ENCODE data around the gene FUT8. TPM values are rescaled to one million over a fixed set of nuclear protein-coding genes. Genes with fewer than 3 reads are reported as not detected.
"Not testable (repeated sequence)": the region's sequence is repeated elsewhere in the genome, so short reads cannot be mapped to it uniquely, and the experiment has no call there.

Gene FUT8
- polyA plus RNA-seq, 1 donor: 10.7 TPM

- DNase-seq (ENCODE audit: low read depth): no peak
Measured at GRCh38 chr14:65453807-65454480, 41.4 kb downstream of the FUT8 start.

GRCh38 chr14:65456247-65456646 lies 43.7 kb downstream of the FUT8 start:
- DNase-seq (ENCODE audit: low read depth): no peak

DNA sequence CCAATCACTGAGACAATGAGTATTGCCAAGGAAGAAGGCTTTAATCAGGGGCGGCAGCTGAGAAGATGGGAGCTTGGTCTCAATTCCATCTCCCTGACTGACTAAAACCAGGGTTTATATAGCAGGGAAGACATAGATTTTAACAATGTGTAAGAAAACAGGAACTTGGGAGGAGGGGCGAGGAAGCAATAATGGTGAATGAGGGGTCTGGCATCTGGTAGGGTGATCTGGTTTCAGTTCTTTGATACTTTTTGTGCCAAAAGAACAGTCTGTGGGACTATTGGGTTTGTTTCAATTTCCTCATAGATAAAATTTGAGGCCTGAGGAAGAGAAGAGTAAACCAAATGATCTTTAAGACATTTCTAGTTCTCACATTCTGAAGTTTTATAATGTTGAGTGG lies 49.2 kb downstream of the FUT8 start:
- no peak for DNase-seq (ENCODE audit: low read depth)

DNA sequence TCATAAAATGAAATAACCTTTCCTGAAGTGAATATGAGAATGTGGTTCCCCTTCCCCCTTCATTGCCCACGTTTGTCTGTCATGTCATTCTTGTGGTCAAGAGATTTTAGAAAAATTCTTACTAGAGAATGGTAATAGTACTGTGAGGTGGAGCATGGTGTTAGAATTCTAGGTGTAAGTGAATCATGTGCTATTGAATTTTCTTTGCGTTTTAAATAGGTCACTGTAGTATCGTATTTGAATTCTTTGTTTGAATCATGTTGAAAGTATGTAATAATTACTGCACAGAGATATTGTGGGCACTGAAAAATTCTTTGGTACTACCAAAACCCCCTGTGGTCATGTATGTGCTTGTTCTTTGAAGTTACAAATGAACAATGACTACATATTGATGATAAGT lies 49.9 kb downstream of the FUT8 start:
- DNase-seq (ENCODE audit: low read depth): no peak

- no peak for DNase-seq (ENCODE audit: low read depth)
Measured at GRCh38 chr14:65465584-65465983, 53.1 kb downstream of the FUT8 start.

- not testable (repeated sequence) for DNase-seq (ENCODE audit: low read depth)
Measured at GRCh38 chr14:65467926-65468325, 55.4 kb downstream of the FUT8 start.

- DNase-seq (ENCODE audit: low read depth): no peak
Measured at GRCh38 chr14:65469903-65470302, 57.4 kb downstream of the FUT8 start.

DNA sequence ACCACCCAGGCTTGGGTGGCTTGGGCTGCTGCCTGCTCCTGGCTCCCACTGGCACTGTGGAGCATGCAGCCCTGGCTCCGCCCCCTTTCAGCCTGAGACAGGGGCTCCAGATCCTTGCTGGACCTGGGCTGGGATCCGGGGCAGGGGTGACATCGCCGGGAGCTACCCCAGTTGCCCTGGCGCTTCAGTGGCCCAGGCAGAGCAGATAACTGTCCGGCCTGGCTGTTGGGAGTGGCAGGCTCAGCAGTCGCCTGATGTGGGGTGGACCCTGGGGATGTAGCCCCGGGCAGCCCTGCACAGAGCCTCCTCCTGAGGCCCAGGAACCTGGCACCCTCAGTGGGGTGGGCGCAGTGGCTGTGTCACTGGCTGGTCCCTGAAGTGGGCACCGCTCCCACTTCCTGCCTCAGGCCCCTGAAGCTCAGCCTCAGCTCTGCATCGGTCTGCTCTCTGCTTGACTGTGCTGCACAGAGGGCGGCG lies 57.9 kb downstream of the FUT8 start:
- no peak for DNase-seq (ENCODE audit: low read depth)

- DNase-seq (ENCODE audit: low read depth): no peak
Measured at GRCh38 chr14:65471038-65471878, 58.7 kb downstream of the FUT8 start.

- DNase-seq (ENCODE audit: low read depth): no peak
Measured at GRCh38 chr14:65472189-65472588, 59.7 kb downstream of the FUT8 start.

DNA sequence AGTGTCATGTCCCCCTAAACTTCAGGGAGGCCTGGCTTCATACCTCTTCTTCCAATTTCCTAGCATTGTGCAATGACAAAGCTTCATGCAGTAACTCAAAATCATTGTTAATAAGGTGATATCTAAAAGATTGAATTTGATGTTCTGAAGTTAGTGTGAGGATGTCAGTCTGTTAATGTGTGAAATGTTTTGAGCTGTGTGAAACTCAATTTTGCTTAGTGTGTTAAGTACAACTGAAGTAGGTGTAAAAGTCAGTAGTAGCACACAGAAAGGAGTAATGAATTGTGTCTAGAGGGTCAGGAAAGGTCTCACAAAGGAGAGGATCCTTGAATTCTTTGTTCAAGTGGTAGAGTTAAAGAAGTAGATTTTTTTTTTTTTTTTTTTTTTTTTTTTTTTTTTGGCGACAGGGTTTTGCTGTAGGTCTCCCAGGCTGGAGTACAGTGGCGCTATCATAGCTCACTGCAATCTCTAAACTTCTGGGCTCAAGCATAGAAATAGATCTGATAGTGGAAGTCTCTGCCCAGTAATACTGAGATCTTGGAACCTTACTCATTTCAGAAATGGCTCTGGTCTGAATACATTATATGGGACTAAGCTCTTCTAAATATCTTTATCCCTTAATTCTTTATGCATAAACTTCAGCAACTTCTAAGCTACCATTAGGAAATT lies 63.9 kb downstream of the FUT8 start:
- no peak for DNase-seq (ENCODE audit: low read depth)

- DNase-seq (ENCODE audit: low read depth): no peak
Measured at GRCh38 chr14:65476942-65477318, 64.4 kb downstream of the FUT8 start.

DNA sequence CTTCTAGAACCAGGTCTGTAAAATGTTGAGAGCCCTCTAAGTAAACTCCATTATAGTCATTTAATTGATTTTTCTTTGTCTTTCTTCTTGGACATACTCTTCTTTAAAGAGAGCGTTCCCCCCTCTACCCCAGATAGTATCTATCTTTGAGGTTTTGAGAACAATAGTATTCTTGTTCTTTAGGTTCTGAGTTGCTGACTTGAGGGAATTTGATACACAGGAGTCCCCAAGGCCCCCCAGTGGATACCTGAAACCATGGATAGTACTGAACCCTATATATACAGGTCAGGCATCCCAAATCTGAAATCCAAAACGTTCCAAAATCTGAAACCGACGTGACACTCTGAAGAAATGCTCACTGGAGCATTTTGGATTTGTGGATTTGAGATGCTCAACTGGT lies 65.5 kb downstream of the FUT8 start:
- no peak for DNase-seq (ENCODE audit: low read depth)

GRCh38 chr14:65478596-65478995 lies 66.1 kb downstream of the FUT8 start:
- DNase-seq (ENCODE audit: low read depth): no peak

DNA sequence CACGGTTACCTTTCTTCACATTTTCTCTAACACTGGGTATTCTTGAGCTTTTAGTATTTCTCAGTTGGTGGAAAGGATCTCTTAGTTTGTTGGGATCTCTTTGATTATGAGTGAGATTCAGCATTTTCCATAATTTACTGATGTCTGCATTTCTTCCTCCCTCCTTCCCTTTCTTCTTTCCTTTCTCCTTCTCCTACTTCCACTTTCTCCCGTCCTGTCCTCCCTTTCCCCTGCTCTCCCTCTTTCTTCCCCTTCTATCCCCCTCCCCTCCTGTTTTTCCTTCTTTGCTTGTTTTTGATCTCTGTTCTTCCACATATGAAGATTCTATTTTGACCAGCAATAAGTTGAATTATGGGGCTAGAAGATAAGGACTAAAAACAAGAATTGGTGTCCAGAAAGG lies 66.9 kb downstream of the FUT8 start:
- DNase-seq (ENCODE audit: low read depth): no peak

DNA sequence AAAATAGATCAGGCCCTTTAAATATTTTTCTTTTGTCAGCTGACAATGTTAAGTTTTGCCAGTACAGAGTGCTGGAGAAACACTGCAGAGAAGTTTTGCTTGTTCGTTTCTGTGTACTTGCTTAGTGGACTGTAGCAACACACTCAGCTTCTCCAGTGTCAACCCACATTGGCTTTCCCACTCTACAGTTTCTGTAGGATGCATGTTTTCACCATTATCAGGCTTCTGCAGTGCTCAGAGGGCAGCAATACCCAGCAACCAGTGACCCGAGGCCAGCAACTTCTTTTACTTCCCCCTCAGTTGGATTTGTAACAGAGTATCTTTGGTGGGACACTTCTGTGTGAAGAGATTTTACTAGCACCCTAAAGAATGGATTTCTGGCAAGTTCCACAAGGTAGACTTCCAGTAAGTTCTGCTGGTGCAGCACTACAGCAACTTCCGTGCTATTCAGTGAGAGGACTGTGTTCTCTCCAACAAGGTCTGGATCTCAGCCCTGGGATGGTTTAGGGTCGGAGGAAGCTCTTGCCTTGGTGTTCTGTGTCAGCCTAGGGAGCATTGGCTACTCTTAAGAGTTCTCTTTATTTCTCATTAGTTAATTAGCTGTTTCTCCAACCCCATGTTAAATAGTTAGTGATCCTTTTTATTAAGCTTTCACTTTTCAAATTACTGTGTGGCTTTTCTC lies 70.4 kb downstream of the FUT8 start:
- DNase-seq (ENCODE audit: low read depth): no peak

DNA sequence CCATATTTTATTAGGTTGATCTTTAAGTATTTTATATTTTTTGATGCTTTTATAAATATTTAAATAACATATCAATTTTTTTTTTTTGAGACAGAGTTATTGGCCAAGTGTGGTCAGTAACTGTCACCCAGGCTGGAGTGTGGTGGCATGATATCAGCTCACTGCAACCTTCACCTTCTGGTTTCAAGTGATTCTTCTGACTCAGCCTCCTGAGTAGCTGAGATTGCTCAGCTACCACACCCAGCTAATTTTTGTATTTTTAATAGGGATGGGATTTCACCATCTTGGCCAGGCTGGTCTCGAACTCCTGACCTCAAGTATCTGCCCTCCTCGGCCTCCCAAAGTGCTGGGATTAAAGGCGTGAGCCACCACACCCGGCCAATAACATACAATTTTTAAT lies 71.1 kb downstream of the FUT8 start:
- no peak for DNase-seq (ENCODE audit: low read depth)

GRCh38 chr14:65485516-65485915 lies 73.0 kb downstream of the FUT8 start:
- no peak for DNase-seq (ENCODE audit: low read depth)

DNA sequence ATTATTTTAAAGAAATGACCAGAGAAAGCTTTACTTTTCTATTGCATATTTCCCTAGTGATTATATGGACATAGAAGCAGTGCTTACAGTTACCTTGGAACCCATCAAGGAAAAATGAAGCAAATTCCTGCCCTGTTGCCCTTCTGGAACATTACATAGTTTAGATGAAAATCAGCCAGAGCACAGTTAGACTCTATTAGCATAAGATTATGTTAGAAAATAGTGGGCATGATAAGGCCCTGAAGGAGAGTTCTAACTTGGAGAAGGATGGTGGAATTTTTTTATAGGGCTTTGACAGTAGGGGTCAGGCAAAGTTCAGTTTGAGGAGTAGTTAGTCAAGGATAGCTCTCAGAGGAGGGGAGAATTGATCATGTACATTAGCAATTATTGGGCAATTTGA lies 74.3 kb downstream of the FUT8 start:
- DNase-seq (ENCODE audit: low read depth): no peak

DNA sequence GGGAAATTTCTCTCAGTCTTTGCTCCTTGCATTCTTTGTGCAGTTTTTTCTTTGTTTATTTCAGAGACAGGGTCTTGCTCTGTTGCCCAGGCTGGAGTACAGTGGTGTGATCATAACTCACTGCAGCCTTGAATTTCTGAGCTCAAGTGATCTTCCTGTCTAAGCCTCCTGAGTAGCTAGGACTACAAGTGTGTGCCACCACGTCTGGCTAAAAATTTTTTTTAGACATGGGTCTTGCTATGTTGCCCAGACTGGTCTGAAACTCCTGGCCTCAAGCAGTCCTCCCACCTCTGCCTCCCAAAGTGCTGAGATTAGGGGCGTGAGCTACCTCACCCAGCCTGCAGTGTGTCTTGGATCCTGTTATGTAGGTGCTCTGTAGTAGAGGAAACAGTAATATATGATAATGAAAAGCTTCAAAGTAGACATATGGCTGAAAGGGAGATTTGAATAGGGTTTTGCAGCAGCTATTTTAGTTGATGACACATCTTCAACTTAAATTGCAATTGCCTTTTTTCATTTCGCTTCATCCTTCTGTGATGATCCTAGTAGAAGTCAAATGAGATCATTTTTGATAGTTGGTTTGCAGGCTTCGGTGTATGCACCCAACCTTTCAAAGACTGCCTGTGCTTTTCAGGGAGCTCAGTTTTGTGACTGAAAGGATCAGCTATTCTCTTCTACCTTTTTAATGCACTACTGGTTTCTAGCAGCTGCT lies 75.4 kb downstream of the FUT8 start:
- DNase-seq (ENCODE audit: low read depth): no peak

- no peak for DNase-seq (ENCODE audit: low read depth)
Measured at GRCh38 chr14:65491274-65491673, 78.7 kb downstream of the FUT8 start.

Data from forelimb muscle (tissue), 1 donor.